Parathyroid adenoma (tissue), 2 donors: Measurements from ENCODE around the gene KLF7.

Experiments used
- H2AFZ ChIP-seq: fragments of 300-600 bp; sonication (generic); one replicate; pipeline ENCODE4 v1.7.0; 2017; ENCODE audit warnings: antibody characterized with exemption, mild to moderate bottlenecking
- H3K27ac ChIP-seq: fragments of 300-600 bp; sonication (generic); one replicate; pipeline ENCODE4 v1.7.0; 2017
- H3K27me3 ChIP-seq: fragments of 300-600 bp; sonication (generic); one replicate; pipeline ENCODE4 v1.7.0; 2017; ENCODE audit warnings: low read length; ENCODE audit not compliant: control insufficient read depth, insufficient read depth
- H3K36me3 ChIP-seq: fragments of 300-600 bp; sonication (generic); one replicate; pipeline ENCODE4 v1.7.0; 2017; ENCODE audit warnings: low read length; ENCODE audit not compliant: control insufficient read depth, insufficient read depth
- H3K4me1 ChIP-seq: fragments of 300-600 bp; sonication (generic); one replicate; pipeline ENCODE4 v1.7.0; 2017; ENCODE audit warnings: control low read depth
- H3K4me2 ChIP-seq: fragments of 300-600 bp; sonication (generic); one replicate; pipeline ENCODE4 v1.7.0; 2017; ENCODE audit warnings: low read length
- H3K4me3 ChIP-seq: fragments of 300-600 bp; sonication (generic); one replicate; pipeline ENCODE4 v1.7.0; 2017; ENCODE audit warnings: low read depth, low read length
- H3K79me2 ChIP-seq: fragments of 300-600 bp; sonication (generic); one replicate; pipeline ENCODE4 v1.7.0; 2017; ENCODE audit warnings: control low read depth
- H3K9ac ChIP-seq: fragments of 300-600 bp; sonication (generic); one replicate; pipeline ENCODE4 v1.7.0; 2017; ENCODE audit warnings: mild to moderate bottlenecking
- H3K9me3 ChIP-seq: fragments of 300-600 bp; sonication (generic); one replicate; pipeline ENCODE4 v1.7.0; 2017; ENCODE audit warnings: low read length; ENCODE audit not compliant: control insufficient read depth
- TF ChIP-seq, protein P1 (sequence below): fragments of 300-600 bp; sonication (generic); IDR thresholded peaks from one replicate; pipeline ENCODE4 v1.7.0; 2017; ENCODE audit warnings: antibody characterized with exemption, mild to moderate bottlenecking
- donor health status: primary hyperparathyroidism.

Gene KLF7

DNA sequence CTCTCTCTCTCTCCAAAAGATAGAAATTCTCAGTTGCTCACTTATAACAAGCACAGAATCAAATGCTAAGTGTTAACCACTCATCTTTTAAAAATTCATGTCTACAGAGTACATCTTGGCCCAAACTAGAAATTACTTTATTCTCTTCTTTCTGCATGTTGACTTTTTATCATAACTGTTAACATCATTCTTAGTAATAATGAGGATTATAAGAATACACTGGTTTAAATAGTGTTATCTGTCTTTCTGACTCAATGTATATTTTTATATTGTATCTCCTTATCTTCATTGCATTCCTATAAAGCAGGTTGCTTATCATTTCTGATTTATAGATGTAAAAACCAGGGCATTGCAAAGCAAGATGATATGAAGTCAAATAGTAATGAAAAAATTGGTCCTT lies 17.8 kb upstream of the KLF7 start:
- Histone ChIP-seq H3K36me3 (no peaks in the 10 kb centered on the region), H3K79me2 (no peaks in the 10 kb centered on the region), H3K9me3 (no peaks in the 10 kb centered on the region), H3K4me1 (no peaks in the 10 kb centered on the region), H3K27ac (no peak overlapping the region), H3K9ac (no peak overlapping the region), H3K27me3 (no peaks in the 10 kb centered on the region), H3K4me3 (no peak overlapping the region), H3K4me2 (no peak overlapping the region), H2AFZ (no peak overlapping the region)
- TF ChIP-seq, protein P1, sequence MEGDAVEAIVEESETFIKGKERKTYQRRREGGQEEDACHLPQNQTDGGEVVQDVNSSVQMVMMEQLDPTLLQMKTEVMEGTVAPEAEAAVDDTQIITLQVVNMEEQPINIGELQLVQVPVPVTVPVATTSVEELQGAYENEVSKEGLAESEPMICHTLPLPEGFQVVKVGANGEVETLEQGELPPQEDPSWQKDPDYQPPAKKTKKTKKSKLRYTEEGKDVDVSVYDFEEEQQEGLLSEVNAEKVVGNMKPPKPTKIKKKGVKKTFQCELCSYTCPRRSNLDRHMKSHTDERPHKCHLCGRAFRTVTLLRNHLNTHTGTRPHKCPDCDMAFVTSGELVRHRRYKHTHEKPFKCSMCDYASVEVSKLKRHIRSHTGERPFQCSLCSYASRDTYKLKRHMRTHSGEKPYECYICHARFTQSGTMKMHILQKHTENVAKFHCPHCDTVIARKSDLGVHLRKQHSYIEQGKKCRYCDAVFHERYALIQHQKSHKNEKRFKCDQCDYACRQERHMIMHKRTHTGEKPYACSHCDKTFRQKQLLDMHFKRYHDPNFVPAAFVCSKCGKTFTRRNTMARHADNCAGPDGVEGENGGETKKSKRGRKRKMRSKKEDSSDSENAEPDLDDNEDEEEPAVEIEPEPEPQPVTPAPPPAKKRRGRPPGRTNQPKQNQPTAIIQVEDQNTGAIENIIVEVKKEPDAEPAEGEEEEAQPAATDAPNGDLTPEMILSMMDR = no peak

DNA sequence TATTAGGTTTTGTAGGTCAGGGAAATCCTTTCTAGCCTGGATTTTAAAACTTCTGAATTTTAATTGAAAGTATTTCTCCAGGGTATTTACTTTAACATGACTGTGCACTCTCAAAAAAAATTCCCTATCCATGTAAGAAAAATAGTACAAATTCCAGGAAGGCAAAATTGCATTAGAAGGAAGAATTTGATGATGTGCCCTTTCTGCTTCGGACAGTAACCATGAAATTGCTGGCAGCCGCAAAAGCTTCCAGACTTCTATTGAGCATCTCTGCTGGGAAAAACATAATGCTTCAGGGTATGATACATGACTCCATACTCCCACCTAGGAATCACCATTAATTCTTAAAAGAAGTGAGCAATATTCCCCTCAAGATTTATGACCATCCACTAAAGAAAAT lies 17.2 kb upstream of the KLF7 start:
- no peaks in the 10 kb centered on the region for H3K36me3 ChIP-seq
- no peak overlapping the region for H2AFZ ChIP-seq
- H3K4me1 ChIP-seq = no peaks in the 10 kb centered on the region
- H3K4me2 ChIP-seq = no peak overlapping the region
- H3K9me3 ChIP-seq = no peaks in the 10 kb centered on the region
- H3K4me3 ChIP-seq = no peak overlapping the region
- H3K27me3 ChIP-seq = no peaks in the 10 kb centered on the region
- no peaks in the 10 kb centered on the region for H3K79me2 ChIP-seq
- H3K9ac ChIP-seq = no peak overlapping the region
- H3K27ac ChIP-seq = no peak overlapping the region
- TF ChIP-seq, protein P1 = no peak

DNA sequence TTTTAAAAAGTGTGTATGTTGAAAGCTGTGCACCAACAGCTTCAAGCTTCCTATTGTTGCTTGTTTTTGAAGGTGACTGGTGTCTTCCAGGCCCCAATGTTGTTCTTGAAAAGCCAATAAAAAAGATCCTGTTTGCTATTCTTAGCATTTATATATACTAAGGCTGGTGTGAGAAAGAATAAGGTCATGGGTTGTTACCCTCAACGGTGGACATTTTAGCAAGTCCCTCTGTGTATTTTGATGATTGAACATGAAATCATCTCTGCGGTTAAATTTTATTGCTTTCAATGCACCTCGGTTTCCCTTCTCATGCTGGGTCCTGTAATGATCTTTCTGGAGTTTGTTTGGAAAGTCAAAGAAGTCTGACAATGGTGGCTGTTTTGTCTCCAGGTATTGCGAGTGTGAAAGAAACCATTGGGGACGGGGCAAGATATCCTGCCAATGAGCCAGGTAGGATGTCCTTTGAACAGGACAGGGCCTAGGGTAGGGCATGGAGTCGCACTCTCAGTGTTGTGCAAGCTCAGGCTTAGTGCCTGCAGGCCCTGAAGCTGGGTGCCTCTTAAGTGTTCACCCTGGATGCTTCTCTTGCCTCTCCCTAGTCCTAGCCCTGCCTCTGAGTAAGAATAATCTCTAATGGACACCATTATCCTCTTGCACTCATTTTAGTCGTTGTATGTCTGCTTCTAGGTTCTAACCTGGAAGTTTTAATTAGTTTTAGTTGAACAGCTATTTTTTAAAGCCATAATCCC lies 16.0 kb upstream of the KLF7 start:
- no peaks in the 10 kb centered on the region for H3K79me2 ChIP-seq
- TF ChIP-seq, protein P1 = no peak

DNA sequence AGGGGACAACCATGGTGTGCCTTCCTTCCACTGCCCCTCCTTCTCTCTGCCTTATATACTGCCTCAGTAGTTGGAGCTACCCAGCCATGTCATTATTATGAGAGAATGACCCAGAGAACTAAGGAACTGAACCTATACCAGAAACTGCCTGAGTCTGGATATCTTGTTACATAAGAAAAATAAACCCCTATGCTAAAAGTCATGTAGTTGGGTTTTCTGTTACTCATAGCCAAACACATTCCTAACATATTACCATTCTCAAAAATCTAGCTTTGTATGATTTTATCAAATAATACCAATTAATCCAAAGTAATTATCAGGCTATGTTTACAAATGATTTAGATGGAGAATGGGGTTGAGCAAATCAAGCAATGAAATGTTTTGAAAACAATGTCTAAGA lies 15.0 kb upstream of the KLF7 start:
- H2AFZ ChIP-seq = no peak overlapping the region
- H3K27ac ChIP-seq = no peak overlapping the region
- no peaks in the 10 kb centered on the region for H3K4me1 ChIP-seq
- H3K27me3 ChIP-seq = no peaks in the 10 kb centered on the region
- H3K9ac ChIP-seq = no peak overlapping the region
- TF ChIP-seq, protein P1 = no peak
- no peaks in the 10 kb centered on the region for H3K9me3 ChIP-seq
- H3K36me3 ChIP-seq = no peaks in the 10 kb centered on the region
- H3K4me2 ChIP-seq = no peak overlapping the region
- H3K4me3 ChIP-seq = no peak overlapping the region
- no peaks in the 10 kb centered on the region for H3K79me2 ChIP-seq

More for the DNA sequence above, 16.0 kb upstream of the KLF7 start:
- no peaks in the 10 kb centered on the region for H3K9me3 ChIP-seq
- H3K9ac ChIP-seq = no peak overlapping the region
- no peak overlapping the region for H2AFZ ChIP-seq
- no peak overlapping the region for H3K4me2 ChIP-seq
- H3K4me1 ChIP-seq = no peaks in the 10 kb centered on the region
- H3K4me3 ChIP-seq = no peak overlapping the region
- H3K27ac ChIP-seq = no peak overlapping the region
- no peaks in the 10 kb centered on the region for H3K27me3 ChIP-seq
- no peaks in the 10 kb centered on the region for H3K36me3 ChIP-seq

DNA sequence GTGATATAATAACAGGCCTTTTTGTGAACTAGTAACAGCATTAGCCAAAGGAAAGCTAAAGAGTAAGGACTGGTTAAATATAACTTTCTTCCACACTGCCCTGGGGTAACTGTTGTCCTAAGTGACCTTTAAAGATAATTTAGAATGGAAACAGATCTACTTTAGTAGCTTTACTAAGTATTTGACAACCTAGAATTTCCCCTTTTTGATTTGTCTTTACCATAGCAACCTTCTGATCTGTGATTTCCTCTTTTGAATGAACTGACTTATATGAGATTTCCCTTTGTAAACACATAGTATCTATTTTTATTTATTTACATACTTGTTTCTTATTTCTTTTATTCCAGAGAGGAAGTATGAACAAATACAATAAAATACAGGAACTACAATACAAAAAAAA lies 10.5 kb upstream of the KLF7 start:
- no peaks in the 10 kb centered on the region for H3K9me3 ChIP-seq
- H3K4me3 ChIP-seq = no peak overlapping the region
- H3K36me3 ChIP-seq = no peaks in the 10 kb centered on the region
- H3K27me3 ChIP-seq = no peaks in the 10 kb centered on the region
- H3K27ac ChIP-seq = no peak overlapping the region
- H3K79me2 ChIP-seq = no peaks in the 10 kb centered on the region
- H2AFZ ChIP-seq = no peak overlapping the region
- TF ChIP-seq, protein P1 = no peak
- no peak overlapping the region for H3K9ac ChIP-seq
- no peak overlapping the region for H3K4me2 ChIP-seq
- no peaks in the 10 kb centered on the region for H3K4me1 ChIP-seq
